ENCODE measurements around the gene KCNN1. TPM values are rescaled to one million over a fixed set of nuclear protein-coding genes. Genes with fewer than 3 reads are reported as not detected.
A peak's percentile ranks its signal among the peaks of the same experiment; 100 is the strongest.

The KCNN1 gene
- total and polyA plus RNA-seq, 2 of the 13 experiments (the other 11 are each of a cell fraction or from before 2014, with no cell fraction given) = 0.04 TPM; not detected in 1

DNA sequence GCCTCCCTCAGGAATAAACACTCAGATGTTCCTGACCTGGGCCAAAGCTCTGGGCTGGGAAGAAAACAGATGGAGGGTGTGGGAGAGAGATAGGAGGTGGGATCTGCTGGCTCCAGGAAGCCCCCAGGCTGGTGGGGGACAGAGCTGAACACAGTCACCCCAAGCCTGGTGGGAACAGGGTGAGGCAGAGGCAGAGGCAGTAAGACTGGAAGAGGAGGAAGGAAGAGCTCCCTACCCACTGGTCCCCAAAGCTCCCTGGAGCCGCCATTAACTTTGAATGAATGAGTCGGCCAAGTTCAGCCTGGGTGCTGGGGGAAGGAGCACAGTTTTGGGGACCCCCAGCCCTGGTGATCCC is 801 bp upstream of the KCNN1 start:
- H3K4me2 ChIP-seq (ENCODE audit: low read depth, low read length) = no peak overlapping the region
- CTCF ChIA-PET (ENCODE audit: low intra/inter-chr PET ratio, low total read pairs) = no interaction called here

More for the DNA sequence above, 801 bp upstream of the KCNN1 start:
- POLR2A ChIA-PET = no interaction called here
- TF ChIP-seq, protein P1, sequence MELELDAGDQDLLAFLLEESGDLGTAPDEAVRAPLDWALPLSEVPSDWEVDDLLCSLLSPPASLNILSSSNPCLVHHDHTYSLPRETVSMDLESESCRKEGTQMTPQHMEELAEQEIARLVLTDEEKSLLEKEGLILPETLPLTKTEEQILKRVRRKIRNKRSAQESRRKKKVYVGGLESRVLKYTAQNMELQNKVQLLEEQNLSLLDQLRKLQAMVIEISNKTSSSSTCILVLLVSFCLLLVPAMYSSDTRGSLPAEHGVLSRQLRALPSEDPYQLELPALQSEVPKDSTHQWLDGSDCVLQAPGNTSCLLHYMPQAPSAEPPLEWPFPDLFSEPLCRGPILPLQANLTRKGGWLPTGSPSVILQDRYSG (CRISPR knock-in tag; IDR thresholded peaks at IDR 0.05) = no peak
- TF ChIP-seq ZNF256 (CRISPR knock-in tag; conservative IDR thresholded peaks at IDR 0.05) (no peak), EZH2 (conservative IDR thresholded peaks at IDR 0.05; ENCODE audit: low read depth, low read length) (0 out of 2 replicates have a peak, but pooled peaks have one; percentile 10), NR1H2 (CRISPR knock-in tag; IDR thresholded peaks at IDR 0.05; ENCODE audit: borderline replicate concordance, low read depth) (no peak)
- TF ChIP-seq, protein P2, sequence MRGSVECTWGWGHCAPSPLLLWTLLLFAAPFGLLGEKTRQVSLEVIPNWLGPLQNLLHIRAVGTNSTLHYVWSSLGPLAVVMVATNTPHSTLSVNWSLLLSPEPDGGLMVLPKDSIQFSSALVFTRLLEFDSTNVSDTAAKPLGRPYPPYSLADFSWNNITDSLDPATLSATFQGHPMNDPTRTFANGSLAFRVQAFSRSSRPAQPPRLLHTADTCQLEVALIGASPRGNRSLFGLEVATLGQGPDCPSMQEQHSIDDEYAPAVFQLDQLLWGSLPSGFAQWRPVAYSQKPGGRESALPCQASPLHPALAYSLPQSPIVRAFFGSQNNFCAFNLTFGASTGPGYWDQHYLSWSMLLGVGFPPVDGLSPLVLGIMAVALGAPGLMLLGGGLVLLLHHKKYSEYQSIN (CRISPR knock-in tag; IDR thresholded peaks at IDR 0.05; ENCODE audit: borderline replicate concordance) = no peak
- H3K79me2 ChIP-seq (ENCODE audit: insufficient read depth, low read length) = no peaks in the 10 kb centered on the region
- DNase-seq (ENCODE audit: low spot score) = no peak
- in situ Hi-C loops (cut with HindIII; ENCODE audit: extremely low pct_ligation_motif_present, low pct_unique_long_range_greater_than_20kb) = no loop called here
- H3K9ac ChIP-seq (ENCODE audit: insufficient read depth, low read depth, low read length) = no peak overlapping the region
- FAIRE-seq = no peak
- no peaks in the 10 kb centered on the region for H4K20me1 ChIP-seq (ENCODE audit: insufficient read depth, low read length)
- H3K9me3 ChIP-seq (ENCODE audit: low read length) = no peaks in the 10 kb centered on the region
- no peak overlapping the region for H2AFZ ChIP-seq (ENCODE audit: low read length)
- ATAC-seq = no peak
- BruUV-seq (replicated peaks) = no TSS peak
- intact Hi-C loops (cut with micrococcal nuclease; ENCODE audit: unreplicated experiment) = no loop called here
- peaks cover 10% of the 10 kb centered on the region; the same call in 1 of the 2 replicates for H3K4me1 ChIP-seq (ENCODE audit: insufficient read depth, low read length)
- H3K36me3 ChIP-seq (replicated peaks in 1 of 2; ENCODE audit: control insufficient read depth in 1 of 2, insufficient read depth in 2 of 2, low read length in 2 of 2) = no peaks in the 10 kb centered on the region
- 0% methylated on average over 2 of the region's 2 CpGs for WGBS (ENCODE audit: low lambda C conversion rate)
- H3K27me3 ChIP-seq (ENCODE audit: control insufficient read depth in 1 of 2, insufficient read depth in 2 of 2, low read length in 2 of 2) = peaks cover 3 to 54% of the 10 kb centered on the region in 2 experiments; a peak in 4 of 5 replicates
- no peak overlapping the region for H3K4me3 ChIP-seq (replicated peaks in 1 of 3; ENCODE audit: insufficient read depth in 1 of 3, low read depth in 2 of 3, low read length in 3 of 3)
- H3K27ac ChIP-seq (ENCODE audit: extremely low read length, insufficient read depth, low read length) = no peak overlapping the region
